CD14-positive monocyte (primary cell): ENCODE measurements around the gene TNFRSF9. TPM values are rescaled to one million over a fixed set of nuclear protein-coding genes. Genes with fewer than 3 reads are reported as not detected.

Experiments used
- DNase-seq, 3 donors: peaks; one replicate each; pipeline ENCODE4 v3.0.0-alpha.2; 2011 to 2022
- H2AFZ ChIP-seq: 2 replicates; pipeline ENCODE4 v1.6.0; 2012; ENCODE audit warnings: mild to moderate bottlenecking, low read depth, low read length, inconsistent platforms; ENCODE audit not compliant: insufficient read depth, poor library complexity, severe bottlenecking
- H3K27ac ChIP-seq, 2 donors: 1 replicate in 1 of 2; 2 replicates in 1 of 2; pipeline ENCODE4 v1.5.1; 2012 to 2013; ENCODE audit warnings: low read length in 2 of 2, control low read depth in 1 of 2, inconsistent platforms in 1 of 2, low read depth in 1 of 2, mild to moderate bottlenecking in 1 of 2
- H3K27me3 ChIP-seq, 2 donors: one replicate each; pipeline versions ENCODE4 v1.6.0 to v1.6.1; 2011 to 2013; ENCODE audit warnings: low read length in 2 of 2; ENCODE audit not compliant: control insufficient read depth in 2 of 2, insufficient read depth in 2 of 2
- H3K36me3 ChIP-seq, 2 donors: replicated peaks in 1 of 2; 1 replicate in 1 of 2; 2 replicates in 1 of 2; pipeline versions ENCODE4 v1.5.1 to v1.6.1; 2012 to 2013; ENCODE audit warnings: low read length in 2 of 2, control low read depth in 1 of 2, inconsistent platforms in 1 of 2, mild to moderate bottlenecking in 1 of 2; ENCODE audit not compliant: insufficient read depth in 2 of 2, control insufficient read depth in 1 of 2
- H3K4me1 ChIP-seq, 2 donors: 1 replicate in 1 of 2; 2 replicates in 1 of 2; pipeline versions ENCODE4 v1.5.1 to v1.6.1; 2012 to 2013; ENCODE audit warnings: low read length in 2 of 2, control low read depth in 1 of 2, inconsistent platforms in 1 of 2, mild to moderate bottlenecking in 1 of 2, moderate library complexity in 1 of 2; ENCODE audit not compliant: insufficient read depth in 2 of 2, control insufficient read depth in 1 of 2
- H3K4me2 ChIP-seq: replicated peaks from 2 replicates; pipeline ENCODE3; 2012; ENCODE audit warnings: low read length, moderate library complexity, mild to moderate bottlenecking; ENCODE audit not compliant: poor library complexity, severe bottlenecking; ENCODE audit errors: extremely low read depth
- H3K4me3 ChIP-seq, 3 experiments: fragments of 200-600 bp in 1 of 3; sonication (generic) in 1 of 3; replicated peaks in 1 of 3; 1 replicate in 2 of 3; 2 replicates in 1 of 3; pipeline ENCODE4 v1.5.1; 2011 to 2013; ENCODE audit warnings: low read length in 3 of 3, mild to moderate bottlenecking in 3 of 3, control low read depth in 2 of 3, low read depth in 2 of 3, inconsistent platforms in 1 of 3, moderate library complexity in 1 of 3
- H3K79me2 ChIP-seq: 2 replicates; pipeline ENCODE4 v1.6.0; 2012; ENCODE audit warnings: mild to moderate bottlenecking, control low read depth, inconsistent platforms, low read length, moderate library complexity; ENCODE audit not compliant: insufficient read depth
- H3K9ac ChIP-seq: 2 replicates; pipeline ENCODE4 v1.6.0; 2017; ENCODE audit warnings: low read length, mild to moderate bottlenecking; ENCODE audit not compliant: insufficient read depth, poor library complexity, severe bottlenecking
- H3K9me3 ChIP-seq, 2 donors: replicated peaks in 1 of 2; 1 replicate in 1 of 2; 2 replicates in 1 of 2; pipeline versions ENCODE4 v1.5.1 to v1.6.1; 2012 to 2013; ENCODE audit warnings: low read length in 2 of 2, control low read depth in 1 of 2; ENCODE audit not compliant: control insufficient read depth in 1 of 2, insufficient read depth in 1 of 2
- H4K20me1 ChIP-seq: 2 replicates; pipeline ENCODE4 v1.6.0; 2012; ENCODE audit warnings: mild to moderate bottlenecking, low read length, control low read depth, moderate library complexity; ENCODE audit not compliant: insufficient read depth
- H3K27ac Mint-ChIP-seq, 7 donors: one replicate each; pipeline ENCODE4 v1.8.0; 2020; ENCODE audit warnings: mild to moderate bottlenecking in 7 of 7, mixed read lengths in 7 of 7, moderate library complexity in 6 of 7, inconsistent platforms in 2 of 7
- H3K27me3 Mint-ChIP-seq, 3 donors: one replicate each; pipeline ENCODE4 v1.8.0; 2021 to 2022; ENCODE audit warnings: low read depth in 3 of 3, mild to moderate bottlenecking in 3 of 3, mixed read lengths in 3 of 3, moderate library complexity in 3 of 3, inconsistent platforms in 1 of 3
- H3K36me3 Mint-ChIP-seq, 2 donors: one replicate each; pipeline ENCODE4 v1.8.0; 2020; ENCODE audit warnings: mixed read lengths in 2 of 2, inconsistent platforms in 1 of 2, mild to moderate bottlenecking in 1 of 2
- H3K4me1 Mint-ChIP-seq: one replicate; pipeline ENCODE4 v1.8.0; 2020; ENCODE audit warnings: mild to moderate bottlenecking, mixed read lengths
- H3K4me3 Mint-ChIP-seq, 2 donors: one replicate each; pipeline ENCODE4 v1.8.0; 2020; ENCODE audit warnings: mild to moderate bottlenecking in 2 of 2, mixed read lengths in 2 of 2, moderate library complexity in 1 of 2
- H3K9me3 Mint-ChIP-seq, 7 donors: one replicate each; pipeline ENCODE4 v1.8.0; 2020 to 2022; ENCODE audit warnings: mixed read lengths in 7 of 7, mild to moderate bottlenecking in 6 of 7, moderate library complexity in 6 of 7, inconsistent platforms in 2 of 7
- CTCF ChIP-seq: fragments of 200-600 bp; IDR thresholded peaks from one replicate; pipeline ENCODE4 v1.8.0; 2022; ENCODE audit warnings: antibody characterized with exemption, mild to moderate bottlenecking
- WGBS: methylation state at CpG from one replicate; pipeline ENCODE4 v1.1.5; 2013; ENCODE audit warnings: missing lambda C conversion rate; ENCODE audit not compliant: insufficient coverage; 5-methylcytosine and 5-hydroxymethylcytosine counted together
- intact Hi-C, 2 donors: fragments of 100-400 bp; cut with micrococcal nuclease; formaldehyde crosslinking; loops; one replicate each; pipeline versions ENCODE4 v1.15.0 to v1.15.1; 2023
- polyA plus RNA-seq, 3 donors: library from polyadenylated mRNA; depleted of rRNA in 1 of 3; unstranded in 2 of 3; stranded (reverse) in 1 of 3; fragments of 300-500 nt in 2 of 3; fragments of >200 nt in 1 of 3; fragmentation: Illumina TruSeq in 2 of 3; gene quantifications; 1 replicate in 2 of 3; 2 replicates in 1 of 3; pipeline ENCODE4 v1.2.3, GENCODE V29; 2012 to 2021

Gene TNFRSF9
- polyA plus RNA-seq, 3 donors = 1.1 to 2.6 (median 2.6) TPM

- 100% methylated on average over 1 of the region's 3 CpGs for WGBS
- H3K27me3 Mint-ChIP-seq = peaks cover 0 to 4% (median 1%) of the 10 kb centered on the region in 3 donors
- Histone ChIP-seq H3K27ac (no peak overlapping the region), H3K4me2 (no peak overlapping the region), H4K20me1 (no peaks in the 10 kb centered on the region), H3K79me2 (no peaks in the 10 kb centered on the region), H2AFZ (no peak overlapping the region), H3K9me3 (peaks cover 0 to 18% of the 10 kb centered on the region in 2 donors), H3K9ac (no peak overlapping the region), H3K36me3 (no peaks in the 10 kb centered on the region), H3K4me1 (no peaks in the 10 kb centered on the region), H3K27me3 (no peaks in the 10 kb centered on the region), H3K4me3 (no peak overlapping the region)
- no peak for TF ChIP-seq CTCF
- no peak for DNase-seq
- H3K27ac Mint-ChIP-seq = no peak overlapping the region
- no peak overlapping the region for H3K4me3 Mint-ChIP-seq
- no peaks in the 10 kb centered on the region for H3K4me1 Mint-ChIP-seq
- no peaks in the 10 kb centered on the region for H3K36me3 Mint-ChIP-seq
- intact Hi-C loops = no loop called here
- peaks cover 14 to 41% (median 30%) of the 10 kb centered on the region in 7 donors for H3K9me3 Mint-ChIP-seq
These were observed 61.4 kb downstream of the TNFRSF9 start for GRCh38 chr1:7879228-7879627.

GRCh38 chr1:7878027-7878426 lies 62.6 kb downstream of the TNFRSF9 start:
- WGBS = no CpG with 5 or more reads among the region's 1 CpG
- Histone ChIP-seq H3K79me2 (no peaks in the 10 kb centered on the region), H3K27me3 (no peaks in the 10 kb centered on the region), H2AFZ (no peak overlapping the region), H3K36me3 (no peaks in the 10 kb centered on the region), H3K9ac (no peak overlapping the region), H3K27ac (no peak overlapping the region), H4K20me1 (no peaks in the 10 kb centered on the region), H3K4me1 (no peaks in the 10 kb centered on the region), H3K4me3 (no peak overlapping the region), H3K9me3 (peaks cover 0 to 18% of the 10 kb centered on the region in 2 donors), H3K4me2 (no peak overlapping the region)
- no peak overlapping the region for H3K4me3 Mint-ChIP-seq
- H3K9me3 Mint-ChIP-seq = peaks cover 14 to 42% (median 32%) of the 10 kb centered on the region in 7 donors
- TF ChIP-seq CTCF = no peak
- intact Hi-C loops = no loop called here
- peaks cover 0 to 2% (median 1%) of the 10 kb centered on the region in 3 donors for H3K27me3 Mint-ChIP-seq
- H3K4me1 Mint-ChIP-seq = no peaks in the 10 kb centered on the region
- H3K27ac Mint-ChIP-seq = no peak overlapping the region
- DNase-seq = no peak
- H3K36me3 Mint-ChIP-seq = no peaks in the 10 kb centered on the region
